Neural progenitor cell (in vitro differentiated cells): Measurements from ENCODE around the gene GCNT2.

Experiments
- EZH2 ChIP-seq: fragments of 200-600 bp; sonication (generic); IDR thresholded peaks from 2 replicates; pipeline ENCODE4 v1.6.1; 2017; ENCODE audit warnings: antibody characterized with exemption, mild to moderate bottlenecking, moderate library complexity
- EZH2phosphoT487 ChIP-seq: fragments of 200-600 bp; sonication (generic); IDR thresholded peaks from 2 replicates; pipeline ENCODE4 v1.6.1; 2017; ENCODE audit warnings: antibody characterized with exemption
- TF ChIP-seq, protein P1 (sequence below): fragments of 200-600 bp; sonication (generic); IDR thresholded peaks from 2 replicates; pipeline ENCODE4 v1.5.1; 2017; ENCODE audit warnings: antibody characterized with exemption, mild to moderate bottlenecking

DNA sequence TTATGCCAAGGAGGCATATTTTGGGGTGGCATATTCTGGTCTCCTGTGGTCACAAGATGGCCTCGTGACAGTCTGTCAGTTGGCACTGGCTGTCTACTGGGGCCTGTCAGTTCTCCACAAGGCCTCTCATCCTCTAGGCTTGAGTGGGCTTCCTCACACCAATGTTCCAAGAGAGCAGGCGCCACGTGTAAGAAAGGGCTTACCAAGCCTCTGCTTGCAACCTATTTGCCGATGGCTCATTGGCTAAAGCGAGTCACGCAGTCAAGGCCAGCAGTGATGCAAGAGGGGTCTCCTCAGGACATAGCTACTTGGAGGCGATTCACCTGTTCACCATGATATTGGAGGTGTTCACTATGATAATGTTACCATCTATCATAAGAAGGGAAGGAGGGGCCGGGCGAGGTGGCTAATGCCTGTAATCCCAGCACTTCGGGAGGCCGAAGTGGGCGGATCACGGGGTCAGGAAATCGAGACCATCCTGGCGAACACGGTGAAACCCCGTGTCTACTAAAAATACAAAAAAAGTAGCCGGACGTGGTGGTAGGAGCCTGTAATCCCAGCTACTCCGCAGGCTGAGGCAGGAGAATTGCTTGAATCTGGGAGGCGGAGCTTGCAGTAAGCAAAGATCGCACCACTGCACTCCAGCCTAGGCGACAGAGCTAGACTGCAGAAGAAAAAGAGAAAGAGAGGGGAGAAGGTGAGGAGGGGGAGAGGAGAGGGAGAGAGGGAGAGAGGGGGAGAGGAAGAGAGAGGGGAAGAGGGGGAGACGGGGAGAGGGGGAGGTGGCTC, 138.0 kb downstream of the GCNT2 start:
- TF ChIP-seq, protein P1, sequence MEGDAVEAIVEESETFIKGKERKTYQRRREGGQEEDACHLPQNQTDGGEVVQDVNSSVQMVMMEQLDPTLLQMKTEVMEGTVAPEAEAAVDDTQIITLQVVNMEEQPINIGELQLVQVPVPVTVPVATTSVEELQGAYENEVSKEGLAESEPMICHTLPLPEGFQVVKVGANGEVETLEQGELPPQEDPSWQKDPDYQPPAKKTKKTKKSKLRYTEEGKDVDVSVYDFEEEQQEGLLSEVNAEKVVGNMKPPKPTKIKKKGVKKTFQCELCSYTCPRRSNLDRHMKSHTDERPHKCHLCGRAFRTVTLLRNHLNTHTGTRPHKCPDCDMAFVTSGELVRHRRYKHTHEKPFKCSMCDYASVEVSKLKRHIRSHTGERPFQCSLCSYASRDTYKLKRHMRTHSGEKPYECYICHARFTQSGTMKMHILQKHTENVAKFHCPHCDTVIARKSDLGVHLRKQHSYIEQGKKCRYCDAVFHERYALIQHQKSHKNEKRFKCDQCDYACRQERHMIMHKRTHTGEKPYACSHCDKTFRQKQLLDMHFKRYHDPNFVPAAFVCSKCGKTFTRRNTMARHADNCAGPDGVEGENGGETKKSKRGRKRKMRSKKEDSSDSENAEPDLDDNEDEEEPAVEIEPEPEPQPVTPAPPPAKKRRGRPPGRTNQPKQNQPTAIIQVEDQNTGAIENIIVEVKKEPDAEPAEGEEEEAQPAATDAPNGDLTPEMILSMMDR = no peak
- no peak for TF ChIP-seq EZH2phosphoT487
- no peak for TF ChIP-seq EZH2
